IMR-90 (cell line): ENCODE results near the gene CSNK2B. TPM values are rescaled to one million over a fixed set of nuclear protein-coding genes. Genes with fewer than 3 reads are reported as not detected.
A peak's percentile ranks its signal among the peaks of the same experiment; 100 is the strongest.

Experiments used
- ATAC-seq: fragments of 200-7000 bp; cut with Tn5 transposase; 2 replicates; pipeline ENCODE4 v1.9.1; 2020; ENCODE audit warnings: low read depth, mild to moderate bottlenecking, moderate library complexity
- BruUV-seq: library from RNA; stranded (reverse); fragments of 400-500 nt; replicated peaks from 2 replicates; lab custom pipeline; 2021; lab: Mats Ljungman, UMichigan
- CTCF ChIA-PET: fragments of 300-600 bp; formaldehyde crosslinking; extraction: SDS; loops from one replicate; lab custom pipeline; 2021; ENCODE audit warnings: antibody characterized with exemption; lab: Yijun Ruan, JAX
- POLR2A ChIA-PET: fragments of 300-600 bp; sonication (Branson Sonifier 250); formaldehyde crosslinking; loops from one replicate; lab custom pipeline; 2022; ENCODE audit warnings: antibody characterized with exemption; ENCODE audit not compliant: unreplicated experiment; lab: Charles Lee
- DNase-seq: peaks from one replicate; pipeline ENCODE4 v3.0.0; 2013
- H2AFZ ChIP-seq: replicated peaks from 2 replicates; pipeline ENCODE3; 2013; ENCODE audit warnings: low read length, mild to moderate bottlenecking; ENCODE audit not compliant: poor library complexity
- H2AK5ac ChIP-seq: 2 replicates; pipeline ENCODE4 v1.6.1; 2013; ENCODE audit warnings: low read depth, low read length, inconsistent platforms
- H2AK9ac ChIP-seq: replicated peaks from 2 replicates; pipeline ENCODE3; 2013; ENCODE audit warnings: mild to moderate bottlenecking, low read depth, low read length, moderate library complexity; ENCODE audit not compliant: poor library complexity
- H2BK120ac ChIP-seq: 2 replicates; pipeline ENCODE4 v1.6.1; 2013; ENCODE audit warnings: low read depth, low read length, inconsistent platforms
- H2BK15ac ChIP-seq: 3 replicates; pipeline ENCODE4 v1.6.1; 2013; ENCODE audit warnings: low read depth, low read length, inconsistent platforms
- H2BK20ac ChIP-seq: 2 replicates; pipeline ENCODE4 v1.6.1; 2013; ENCODE audit warnings: low read depth, mild to moderate bottlenecking, inconsistent platforms, low read length, moderate library complexity
- H2BK5ac ChIP-seq: 2 replicates; pipeline ENCODE4 v1.6.1; 2013; ENCODE audit warnings: mild to moderate bottlenecking, low read depth, low read length, inconsistent platforms; ENCODE audit not compliant: poor library complexity, severe bottlenecking
- H3K14ac ChIP-seq: replicated peaks from 2 replicates; pipeline ENCODE4 v1.6.1; 2013; ENCODE audit warnings: low read depth, low read length, inconsistent platforms
- H3K18ac ChIP-seq: 2 replicates; pipeline ENCODE4 v1.6.1; 2013; ENCODE audit warnings: low read depth, low read length, control low read depth
- H3K23ac ChIP-seq: 2 replicates; pipeline ENCODE4 v1.6.1; 2013; ENCODE audit warnings: low read depth, low read length, inconsistent platforms
- H3K27ac ChIP-seq: 2 replicates; pipeline ENCODE4 v1.5.1; 2013; ENCODE audit warnings: mild to moderate bottlenecking, control low read depth, low read length; ENCODE audit not compliant: insufficient read depth
- H3K27me3 ChIP-seq: 2 replicates; pipeline ENCODE4 v1.6.1; 2013; ENCODE audit warnings: low read length; ENCODE audit not compliant: control insufficient read depth, insufficient read depth
- H3K36me3 ChIP-seq: 2 replicates; pipeline ENCODE4 v1.6.1; 2013; ENCODE audit warnings: low read length, mixed read lengths; ENCODE audit not compliant: control insufficient read depth, insufficient read depth
- H3K4ac ChIP-seq: 2 replicates; pipeline ENCODE4 v1.6.1; 2013; ENCODE audit warnings: low read depth, low read length, inconsistent platforms
- H3K4me1 ChIP-seq: 2 replicates; pipeline ENCODE4 v1.6.1; 2013; ENCODE audit warnings: low read length, mixed read lengths; ENCODE audit not compliant: control insufficient read depth, insufficient read depth
- H3K4me2 ChIP-seq: 2 replicates; pipeline ENCODE4 v1.6.1; 2013; ENCODE audit warnings: low read depth, mild to moderate bottlenecking, control low read depth, low read length, moderate library complexity
- H3K4me3 ChIP-seq: 2 replicates; pipeline ENCODE4 v1.5.1; 2013; ENCODE audit warnings: low read depth, mild to moderate bottlenecking, control low read depth, low read length, moderate library complexity; ENCODE audit not compliant: insufficient read depth
- H3K56ac ChIP-seq: 2 replicates; pipeline ENCODE4 v1.6.1; 2013; ENCODE audit warnings: low read length, inconsistent platforms; ENCODE audit not compliant: insufficient read depth; ENCODE audit errors: extremely low read depth
- H3K79me1 ChIP-seq, 2 experiments: 2 replicates each; pipeline ENCODE4 v1.6.1; 2013; ENCODE audit warnings: low read length in 2 of 2, inconsistent platforms in 1 of 2, low read depth in 1 of 2
- H3K9ac ChIP-seq: 2 replicates; pipeline ENCODE4 v1.6.1; 2013; ENCODE audit warnings: low read depth, low read length, control low read depth
- H3K9me1 ChIP-seq: 2 replicates; pipeline ENCODE4 v1.6.1; 2013; ENCODE audit warnings: low read length, inconsistent platforms; ENCODE audit not compliant: insufficient read depth
- H3K9me3 ChIP-seq: 2 replicates; pipeline ENCODE4 v1.6.1; 2013; ENCODE audit warnings: low read length; ENCODE audit not compliant: control insufficient read depth, insufficient read depth
- H4K20me1 ChIP-seq: 2 replicates; pipeline ENCODE4 v1.6.1; 2013; ENCODE audit warnings: low read length, inconsistent platforms; ENCODE audit not compliant: insufficient read depth
- H4K5ac ChIP-seq: 2 replicates; pipeline ENCODE4 v1.6.1; 2013; ENCODE audit warnings: mild to moderate bottlenecking, low read depth, low read length, control low read depth
- H4K8ac ChIP-seq, 2 experiments: 2 replicates each; pipeline ENCODE4 v1.6.1; 2013; ENCODE audit warnings: low read depth in 2 of 2, low read length in 2 of 2, control low read depth in 1 of 2, inconsistent platforms in 1 of 2
- H4K91ac ChIP-seq: 2 replicates; pipeline ENCODE4 v1.6.1; 2013; ENCODE audit warnings: low read depth, low read length, inconsistent platforms; ENCODE audit not compliant: insufficient read depth
- CHD1 ChIP-seq: IDR thresholded peaks from 2 replicates; pipeline ENCODE4 v1.6.1; 2012; ENCODE audit warnings: low read depth, low read length, improper control_type of control experiment
- MAZ ChIP-seq: IDR thresholded peaks from 2 replicates; pipeline ENCODE4 v1.6.1; 2012; ENCODE audit warnings: low read depth, mild to moderate bottlenecking, low read length, improper control_type of control experiment, moderate library complexity, borderline replicate concordance
- NFE2L2 ChIP-seq: fragments of 150-350 bp; IDR thresholded peaks from 2 replicates; pipeline ENCODE4 v1.6.1; 2016; ENCODE audit warnings: low read depth, mild to moderate bottlenecking, low read length
- POLR2A ChIP-seq: IDR thresholded peaks from 2 replicates; pipeline ENCODE4 v1.6.1; 2012; ENCODE audit warnings: mild to moderate bottlenecking, low read depth, low read length
- RAD21 ChIP-seq: IDR thresholded peaks from 2 replicates; pipeline ENCODE4 v1.6.1; 2012; ENCODE audit warnings: low read length, improper control_type of control experiment
- RCOR1 ChIP-seq: IDR thresholded peaks from 2 replicates; pipeline ENCODE4 v1.6.1; 2012; ENCODE audit warnings: mild to moderate bottlenecking, low read length, improper control_type of control experiment; ENCODE audit not compliant: insufficient replicate concordance
- RFX5 ChIP-seq: IDR thresholded peaks from 2 replicates; pipeline ENCODE4 v1.8.0; 2012; ENCODE audit warnings: low read depth, mild to moderate bottlenecking, low read length, moderate library complexity
- SMC3 ChIP-seq: fragments of 150-350 bp; IDR thresholded peaks from 2 replicates; pipeline ENCODE4 v1.6.1; 2016; ENCODE audit warnings: low read depth, mild to moderate bottlenecking, antibody characterized with exemption, low read length, moderate library complexity
- WGBS, 2 experiments: methylation state at CpG; one replicate each; pipeline versions ENCODE4 v1.1.5 to v1.1.7; 2013; ENCODE audit warnings: missing lambda C conversion rate in 2 of 2; ENCODE audit not compliant: insufficient read length in 1 of 2; ENCODE audit errors: extremely low coverage in 2 of 2; 5-methylcytosine and 5-hydroxymethylcytosine counted together
- dilution Hi-C: fragments of 300-500 bp; cut with HindIII; formaldehyde crosslinking; loops from one replicate; pipeline ENCODE4 v1.14.3; 2018; ENCODE audit warnings: low sequenced_read_pairs; ENCODE audit not compliant: unreplicated experiment
- in situ Hi-C: fragments of 300-500 bp; cut with MboI; formaldehyde crosslinking; loops from 3 replicates; pipeline ENCODE4 v1.14.3; 2019; ENCODE audit warnings: low sequenced_read_pairs, inconsistent platforms, mixed read lengths
- intact Hi-C: fragments of 100-400 bp; cut with micrococcal nuclease; formaldehyde crosslinking; loops from 2 replicates; pipeline ENCODE4 v1.10.0; 2022
- polyA plus RNA-seq, 3 experiments: library from polyadenylated mRNA; depleted of rRNA; stranded (reverse); fragments of >200 nt; gene quantifications; 2 replicates each; pipeline ENCODE4 v1.2.3, GENCODE V29; 2012; ENCODE audit warnings: low replicate concordance in 1 of 3
- total RNA-seq: library from RNA; depleted of rRNA; stranded (reverse); fragments of >200 nt; gene quantifications from 2 replicates; pipeline ENCODE4 v1.2.3, GENCODE V29; 2012
- TF ChIP-seq, protein P1 (sequence below): fragments of 150-350 bp; IDR thresholded peaks from 2 replicates; pipeline ENCODE4 v1.6.1; 2017; ENCODE audit warnings: mild to moderate bottlenecking, antibody characterized with exemption, low read length, low read depth

CSNK2B gene
- total and polyA plus RNA-seq, 2 of the 4 experiments (the other 2 are of a cell fraction): 194 to 240 TPM

DNA sequence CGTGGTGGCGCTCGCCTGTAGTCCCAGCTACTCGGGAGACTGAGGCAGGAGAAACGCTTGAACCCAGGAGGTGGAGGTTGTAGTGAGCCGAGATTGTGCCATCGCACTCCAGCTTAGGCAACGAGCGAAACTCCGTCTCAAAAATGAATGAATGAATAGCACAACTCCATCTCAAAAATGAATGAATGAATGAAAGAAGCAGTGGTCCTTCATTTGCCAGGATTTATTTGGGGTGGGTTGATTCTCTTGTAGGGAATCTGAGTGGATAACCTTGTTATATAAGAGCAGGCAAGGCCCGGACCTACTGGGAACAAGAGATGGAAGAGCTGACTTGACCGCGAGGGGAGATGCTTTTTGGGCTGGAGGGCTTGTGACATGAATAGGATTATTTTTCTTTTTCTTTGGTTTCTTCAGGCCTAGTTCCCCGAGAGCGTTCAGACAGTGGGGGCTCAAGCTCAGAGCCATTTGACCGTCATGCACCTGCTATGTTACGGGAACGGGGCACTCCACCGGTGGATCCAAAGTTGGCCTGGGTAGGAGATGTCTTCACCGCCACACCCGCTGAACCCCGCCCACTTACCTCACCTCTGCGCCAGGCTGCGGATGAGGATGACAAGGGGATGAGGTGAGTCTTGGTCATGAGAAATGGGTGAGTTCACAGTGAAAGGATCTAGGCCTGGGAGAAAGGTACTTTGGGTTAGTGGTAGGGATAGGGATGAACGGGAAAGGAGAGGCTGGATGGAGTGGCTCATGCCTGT lies 35.5 kb upstream of the CSNK2B start:
- Histone ChIP-seq H3K27ac (no peak overlapping the region), H4K8ac (no peak overlapping the region), H3K4ac (no peak overlapping the region), H3K9ac (no peak overlapping the region), H3K4me3 (no peak overlapping the region), H4K5ac (no peak overlapping the region), H3K14ac (no peak overlapping the region), H3K36me3 (peaks cover 94% of the 10 kb centered on the region), H3K4me1 (no peaks in the 10 kb centered on the region), H3K18ac (no peak overlapping the region), H2BK15ac (no peak overlapping the region), H2AFZ (no peak overlapping the region), H3K27me3 (no peaks in the 10 kb centered on the region), H2AK5ac (no peak overlapping the region), H3K56ac (no peak overlapping the region), H2BK20ac (no peak overlapping the region), H2AK9ac (peak overlapping the region; percentile 29), H3K79me1 (peaks cover 45 to 70% of the 10 kb centered on the region in 2 experiments), H3K4me2 (no peak overlapping the region), H3K9me3 (no peaks in the 10 kb centered on the region), H2BK5ac (no peak overlapping the region), H4K91ac (no peak overlapping the region), H2BK120ac (no peak overlapping the region), H4K20me1 (peaks cover 33% of the 10 kb centered on the region), H3K23ac (no peak overlapping the region), H3K9me1 (no peaks in the 10 kb centered on the region)
- ChIA-PET POLR2A (no interaction called here), CTCF (no interaction called here)
- BruUV-seq: no TSS peak
- intact Hi-C loops (no loop called here), dilution Hi-C loops (no loop called here), in situ Hi-C loops (no loop called here)
- DNase-seq: no peak
- ATAC-seq: no peak
- 96% methylated on average over 9 of the region's 25 CpGs; no CpG with 5 or more reads in 1 of the 2 experiments for WGBS, 2 experiments
- TF ChIP-seq NFE2L2 (no peak), MAZ (no peak), RAD21 (no peak), RFX5 (no peak), RCOR1 (no peak), SMC3 (no peak), CHD1 (no peak), POLR2A (no peak)
- TF ChIP-seq, protein P1, sequence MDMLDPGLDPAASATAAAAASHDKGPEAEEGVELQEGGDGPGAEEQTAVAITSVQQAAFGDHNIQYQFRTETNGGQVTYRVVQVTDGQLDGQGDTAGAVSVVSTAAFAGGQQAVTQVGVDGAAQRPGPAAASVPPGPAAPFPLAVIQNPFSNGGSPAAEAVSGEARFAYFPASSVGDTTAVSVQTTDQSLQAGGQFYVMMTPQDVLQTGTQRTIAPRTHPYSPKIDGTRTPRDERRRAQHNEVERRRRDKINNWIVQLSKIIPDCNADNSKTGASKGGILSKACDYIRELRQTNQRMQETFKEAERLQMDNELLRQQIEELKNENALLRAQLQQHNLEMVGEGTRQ: no peak
